GM19351 (cell line): ENCODE data around the gene HFE.
"Not testable (repeated sequence)": the region's sequence is repeated elsewhere in the genome, so short reads cannot be mapped to it uniquely, and the experiment has no call there.

Source experiments
- ATAC-seq: cut with Tn5 transposase; IDR thresholded peaks from one replicate; pipeline ENCODE4 v1.9.1; 2021; ENCODE audit warnings: mild to moderate bottlenecking, moderate library complexity; ENCODE audit not compliant: unreplicated experiment

HFE gene

GRCh38 chr6:26105842-26106241 lies 18.6 kb downstream of the HFE start:
- ATAC-seq = no peak

- ATAC-seq = no peak
Observed at GRCh38 chr6:26107935-26108334, 20.7 kb downstream of the HFE start.

GRCh38 chr6:26109772-26110171 lies 22.5 kb downstream of the HFE start:
- no peak for ATAC-seq

- ATAC-seq = no peak
Observed at GRCh38 chr6:26113570-26113969, 26.3 kb downstream of the HFE start.

- no peak for ATAC-seq
Observed at GRCh38 chr6:26115226-26115625, 28.0 kb downstream of the HFE start.

GRCh38 chr6:26116267-26116666 lies 29.0 kb downstream of the HFE start:
- no peak for ATAC-seq

- ATAC-seq = no peak
Observed at GRCh38 chr6:26118999-26119398, 31.8 kb downstream of the HFE start.

- ATAC-seq = not testable (repeated sequence)
Observed at GRCh38 chr6:26120115-26120514, 32.9 kb downstream of the HFE start.

GRCh38 chr6:26120807-26121140 lies 33.5 kb downstream of the HFE start:
- no peak for ATAC-seq

- ATAC-seq = no peak
Observed at GRCh38 chr6:26121141-26122004, 34.1 kb downstream of the HFE start.

- ATAC-seq = no peak
Observed at GRCh38 chr6:26122005-26122388, 34.8 kb downstream of the HFE start.

- ATAC-seq = no peak
Observed at GRCh38 chr6:26122402-26122792, 35.2 kb downstream of the HFE start.

GRCh38 chr6:26122793-26123674 lies 35.8 kb downstream of the HFE start:
- peak; percentile 53 for ATAC-seq

- no peak for ATAC-seq
Observed at GRCh38 chr6:26123675-26123946, 36.4 kb downstream of the HFE start.

- peak; percentile 75 for ATAC-seq
Observed at GRCh38 chr6:26123947-26124780, 36.9 kb downstream of the HFE start.

GRCh38 chr6:26124781-26125685 lies 37.8 kb downstream of the HFE start:
- no peak for ATAC-seq

GRCh38 chr6:26126394-26127235 lies 39.4 kb downstream of the HFE start:
- ATAC-seq = no peak

GRCh38 chr6:26128013-26128771 lies 41.0 kb downstream of the HFE start:
- no peak for ATAC-seq

- no peak for ATAC-seq
Observed at GRCh38 chr6:26129656-26130055, 42.4 kb downstream of the HFE start.
